DMS153 (cell line): ENCODE results near the gene HAPLN1.

Experiments
- DNase-seq: peaks from one replicate; lab custom pipeline; 2025; lab: John Stamatoyannopoulos, UW

HAPLN1 gene

DNA sequence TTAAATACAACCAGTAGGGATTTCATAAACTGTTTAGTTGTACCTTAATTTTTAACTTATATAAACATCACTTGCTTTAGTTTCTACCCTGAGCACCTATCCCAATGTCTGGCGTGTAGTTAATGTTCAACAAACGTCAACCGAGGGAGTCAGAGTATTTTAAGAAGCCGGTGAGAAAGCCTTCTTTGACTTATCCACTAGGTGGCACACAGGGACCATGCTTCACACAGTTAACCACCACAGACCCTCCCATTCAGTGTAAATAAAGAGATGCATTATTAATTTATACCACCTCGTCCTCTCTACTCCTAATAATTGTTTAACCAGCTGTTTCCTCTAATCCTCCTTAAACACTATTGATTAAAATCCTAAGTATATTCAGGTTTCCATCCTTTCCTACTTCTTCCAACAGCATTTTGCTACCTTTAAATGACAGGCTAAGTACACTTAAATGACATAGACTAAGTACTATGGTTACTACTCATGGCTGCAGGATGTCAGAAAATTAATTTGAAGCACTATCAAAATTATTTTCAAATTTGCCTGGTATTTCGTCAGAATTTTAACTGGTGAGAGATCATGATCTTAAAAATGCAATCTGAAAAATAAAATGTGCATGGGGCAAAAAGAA, 2.3 kb downstream of the HAPLN1 start:
- peak; percentile 26 for DNase-seq

DNA sequence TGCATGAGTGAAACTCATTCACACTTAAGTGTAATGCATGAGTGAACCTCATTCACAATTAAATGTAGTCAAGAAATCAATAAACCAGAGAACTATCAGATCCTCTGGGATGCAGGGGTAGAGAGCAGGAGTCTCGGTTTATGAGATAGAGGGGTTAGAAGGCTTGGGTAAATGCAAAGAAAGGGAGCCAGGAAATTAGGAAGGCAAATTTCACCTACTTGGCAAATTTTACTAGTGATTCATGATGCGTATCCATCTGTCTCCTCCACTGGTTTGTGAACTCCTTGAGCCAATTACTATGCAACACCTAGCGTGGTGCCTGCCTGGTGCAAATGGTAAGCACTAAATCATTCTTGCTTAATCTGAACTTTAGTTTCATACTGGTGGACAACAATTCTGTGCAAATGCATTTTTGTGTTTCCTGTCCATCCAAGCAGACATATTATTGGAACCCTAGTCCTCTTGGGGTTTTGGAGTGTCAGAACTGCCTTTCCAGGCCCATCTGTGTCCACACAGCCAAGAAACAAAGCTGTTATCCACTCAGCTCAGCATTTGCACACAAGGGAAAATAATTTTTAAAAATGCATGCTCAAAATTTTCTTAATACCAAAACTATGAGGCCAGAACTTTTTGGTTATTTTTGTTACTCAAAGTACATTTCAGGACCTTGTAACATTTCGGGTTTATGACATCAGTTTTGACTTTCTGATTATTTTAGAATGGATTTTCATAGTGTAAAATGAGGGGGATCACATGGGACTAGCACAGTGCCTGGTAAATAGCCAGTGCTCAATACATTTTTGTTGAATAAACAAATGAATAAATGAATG, 5.2 kb downstream of the HAPLN1 start:
- no peak for DNase-seq

DNA sequence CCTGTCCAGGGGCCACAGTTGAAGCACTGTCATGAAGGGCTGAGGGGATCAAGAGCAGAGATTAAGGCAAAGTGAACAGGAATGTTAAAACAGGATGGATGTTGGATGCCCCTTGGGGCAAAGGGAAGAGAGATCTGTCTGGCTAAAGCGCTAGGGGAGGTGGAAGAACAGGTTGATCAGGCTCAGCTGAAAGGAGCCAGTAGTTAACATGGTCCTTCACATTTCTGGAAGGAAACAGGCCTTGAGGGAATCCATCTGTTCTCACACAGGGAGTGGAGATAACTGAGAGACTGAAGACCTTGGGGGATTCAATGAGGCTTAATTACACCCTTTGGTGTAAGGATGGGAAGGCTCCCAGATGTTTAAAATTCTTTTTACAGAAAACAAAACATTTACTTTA, 5.8 kb downstream of the HAPLN1 start:
- no peak for DNase-seq

- peak; percentile 5 for DNase-seq
Measured at GRCh38 chr5:83711982-83712601, 8.6 kb downstream of the HAPLN1 start.

GRCh38 chr5:83709973-83710372, 10.7 kb downstream of the HAPLN1 start:
- no peak for DNase-seq

DNA sequence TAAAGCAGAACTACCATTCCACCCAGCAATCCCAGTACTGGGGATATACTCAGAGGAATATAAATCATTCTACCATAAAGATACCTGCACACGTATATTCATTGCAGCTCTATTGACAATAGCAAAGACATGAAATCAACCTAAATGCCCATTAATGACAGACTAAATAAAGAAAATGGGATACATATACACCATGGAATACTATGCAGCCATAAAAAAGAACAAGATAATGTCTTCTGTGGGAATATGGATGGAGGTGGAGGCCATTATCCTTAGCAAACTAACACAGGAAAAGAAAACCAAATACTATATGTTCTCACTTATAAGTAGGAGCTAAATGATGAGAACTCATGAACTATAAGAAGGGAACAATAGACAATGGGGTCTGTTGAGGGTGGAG, 12.5 kb downstream of the HAPLN1 start:
- no peak for DNase-seq

GRCh38 chr5:83703059-83703458, 17.6 kb downstream of the HAPLN1 start:
- DNase-seq = no peak

GRCh38 chr5:83701886-83702285, 18.8 kb downstream of the HAPLN1 start:
- DNase-seq = no peak

GRCh38 chr5:83689881-83690280, 30.8 kb downstream of the HAPLN1 start:
- DNase-seq = no peak

DNA sequence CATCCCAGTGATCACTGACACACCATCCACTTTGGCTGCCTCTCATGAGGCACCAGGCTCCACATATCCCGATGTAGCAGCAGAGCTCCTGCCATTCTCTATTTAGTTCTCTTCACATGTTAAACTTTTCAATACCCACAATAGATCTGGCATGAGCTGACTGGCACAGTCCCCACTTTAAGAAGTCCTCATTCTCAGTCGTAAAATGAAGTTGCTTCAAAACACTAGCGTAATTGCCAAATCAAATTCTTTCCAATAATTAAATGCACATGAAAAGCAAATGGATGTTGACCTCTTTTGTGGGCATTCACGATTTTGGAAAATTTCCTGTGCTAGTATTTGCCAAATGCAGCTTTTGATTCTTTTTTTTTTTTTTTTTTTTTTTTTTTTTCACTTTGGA, 32.4 kb downstream of the HAPLN1 start:
- DNase-seq = no peak

DNA sequence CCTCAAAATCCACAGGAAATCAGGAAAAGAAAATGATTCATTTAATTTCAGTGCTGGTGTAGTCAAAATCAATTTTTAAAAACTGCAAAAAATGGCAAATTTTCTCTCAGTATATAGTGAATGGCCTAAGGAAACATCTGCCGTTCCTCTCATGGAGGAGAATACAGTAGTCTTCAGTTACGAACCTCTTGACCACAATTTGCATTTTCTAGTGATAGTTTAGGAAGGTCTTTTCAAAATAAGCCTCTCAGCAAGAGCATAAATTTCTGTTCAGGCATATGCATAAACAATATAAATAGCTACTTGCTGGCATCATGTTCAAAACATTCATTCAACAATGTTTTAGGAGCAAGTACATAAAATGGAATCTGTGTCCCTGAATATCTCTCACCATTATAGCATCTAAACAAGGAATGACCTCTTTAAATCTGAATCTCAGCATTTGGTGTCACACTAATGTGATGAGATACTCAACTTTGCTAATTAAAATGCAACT, 33.5 kb downstream of the HAPLN1 start:
- DNase-seq = no peak

GRCh38 chr5:83686251-83686650, 34.4 kb downstream of the HAPLN1 start:
- DNase-seq = no peak

DNA sequence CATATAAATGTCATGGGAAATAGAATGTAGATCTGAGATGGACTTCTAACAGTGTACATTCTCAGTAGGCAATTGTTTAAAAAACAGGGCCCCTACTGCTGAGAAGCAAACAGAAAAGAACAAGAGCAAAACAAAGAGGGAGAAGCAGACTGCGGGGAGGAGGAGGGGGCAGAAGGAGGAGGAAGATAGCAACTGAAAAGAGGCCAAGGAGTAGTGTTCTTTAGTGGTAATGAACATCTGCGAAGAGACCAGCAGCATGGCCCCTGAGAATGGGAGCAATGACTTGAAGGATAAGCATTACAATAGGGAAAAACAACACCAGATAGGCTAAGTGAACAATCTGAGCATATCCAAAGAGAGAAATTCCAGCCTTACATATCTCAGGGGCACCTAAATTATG, 36.8 kb downstream of the HAPLN1 start:
- no peak for DNase-seq

- no peak for DNase-seq
Measured at GRCh38 chr5:83672646-83673045, 48.0 kb downstream of the HAPLN1 start.

DNA sequence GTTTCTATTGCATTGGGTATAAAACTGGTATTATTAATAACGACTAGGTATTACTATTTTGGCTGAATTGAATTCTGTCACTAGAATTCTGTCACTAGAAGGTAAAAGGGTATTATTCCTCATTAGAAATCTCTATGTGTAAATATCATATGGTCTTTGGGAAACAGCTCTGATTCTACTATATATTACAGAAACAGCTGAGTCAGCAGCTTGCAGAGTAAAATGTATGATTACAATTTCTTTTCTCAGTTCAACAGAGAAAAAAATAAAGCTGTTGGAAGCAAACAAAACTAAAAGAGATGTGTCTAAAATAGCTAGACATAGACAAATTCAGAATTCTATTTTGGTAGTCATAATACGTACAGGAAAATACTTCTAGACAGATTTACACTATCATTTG, 48.5 kb downstream of the HAPLN1 start:
- no peak for DNase-seq

GRCh38 chr5:83665631-83666030, 55.0 kb downstream of the HAPLN1 start:
- no peak for DNase-seq

DNA sequence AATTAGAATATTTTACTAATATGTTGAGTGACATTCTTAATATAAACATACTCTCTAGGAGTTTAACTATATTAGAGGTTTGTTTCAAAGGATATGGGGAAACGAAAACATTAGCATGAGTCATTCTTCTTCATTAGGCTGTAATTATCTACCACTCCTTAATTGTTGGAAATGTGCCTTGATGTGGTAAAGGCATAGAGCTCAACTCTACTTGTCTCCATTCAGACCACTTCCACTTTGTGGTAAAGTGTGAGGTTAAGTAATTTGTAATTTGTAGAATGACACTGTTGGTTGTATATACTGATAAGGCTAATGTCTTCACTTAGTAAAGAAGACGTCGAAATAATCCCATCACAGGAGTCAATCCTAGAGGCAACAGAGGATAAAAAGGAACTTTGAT, 58.1 kb downstream of the HAPLN1 start:
- DNase-seq = no peak

GRCh38 chr5:83657807-83658525, 62.7 kb downstream of the HAPLN1 start:
- no peak for DNase-seq

- no peak for DNase-seq
Measured at GRCh38 chr5:83654427-83654994, 66.1 kb downstream of the HAPLN1 start.

GRCh38 chr5:83653669-83654068, 67.0 kb downstream of the HAPLN1 start:
- DNase-seq = no peak

DNA sequence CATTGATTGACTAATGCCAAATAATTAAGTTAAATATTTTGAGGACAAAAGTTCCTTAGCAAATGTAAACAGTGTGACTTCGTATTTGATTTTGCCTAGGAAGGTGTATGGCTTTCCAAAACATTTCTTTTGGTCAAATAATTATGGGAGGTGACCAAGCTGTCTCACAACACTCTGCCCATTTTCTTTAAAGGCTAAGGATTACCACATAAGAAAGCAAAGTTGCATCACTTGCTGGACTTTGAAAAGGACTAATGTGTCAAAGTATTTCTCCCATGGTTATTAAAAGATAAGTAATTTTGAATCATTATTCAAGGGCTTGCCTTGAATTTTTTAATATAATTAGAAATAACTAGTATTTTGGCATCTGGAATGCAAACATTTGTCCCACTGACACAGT, 74.7 kb downstream of the HAPLN1 start:
- DNase-seq = no peak

- DNase-seq = no peak
Measured at GRCh38 chr5:83644301-83644700, 76.4 kb downstream of the HAPLN1 start.
